Thoracic aorta (tissue), 2 donors: ENCODE results near the gene MCAM. TPM values are rescaled to one million over a fixed set of nuclear protein-coding genes. Genes with fewer than 3 reads are reported as not detected.
A peak's percentile ranks its signal among the peaks of the same experiment; 100 is the strongest.

Experiments
- ATAC-seq: fragments of 150-250 bp; one replicate; pipeline ENCODE4 v1.8.0; 2017; ENCODE audit warnings: low read depth; ENCODE audit not compliant: insufficient number of reproducible peaks, low FRiP score
- DNase-seq: peaks from one replicate; pipeline ENCODE4 v3.0.0-alpha.2; 2020; ENCODE audit warnings: low spot score
- H3K27ac ChIP-seq, 2 donors: fragments of 200-600 bp; sonication (generic); 1 replicate in 1 of 2; 2 replicates in 1 of 2; pipeline ENCODE4 v1.5.1; 2016; ENCODE audit warnings: mild to moderate bottlenecking in 2 of 2, moderate library complexity in 2 of 2
- H3K27me3 ChIP-seq: fragments of 200-600 bp; sonication (generic); replicated peaks from 2 replicates; pipeline ENCODE4 v1.6.0; 2016; ENCODE audit warnings: mild to moderate bottlenecking; ENCODE audit not compliant: insufficient read depth
- H3K36me3 ChIP-seq: fragments of 200-600 bp; sonication (generic); one replicate; pipeline ENCODE4 v1.5.1; 2016
- H3K4me1 ChIP-seq, 2 donors: fragments of 200-600 bp; sonication (generic); 1 replicate in 1 of 2; 2 replicates in 1 of 2; pipeline versions ENCODE4 v1.5.1 to v1.6.0; 2016; ENCODE audit warnings: low read depth in 2 of 2, mild to moderate bottlenecking in 1 of 2; ENCODE audit not compliant: control insufficient read depth in 1 of 2
- H3K4me3 ChIP-seq: fragments of 200-600 bp; sonication (generic); 2 replicates; pipeline ENCODE4 v1.5.1; 2016; ENCODE audit warnings: mild to moderate bottlenecking
- H3K9me3 ChIP-seq: fragments of 200-600 bp; sonication (generic); 2 replicates; pipeline ENCODE4 v1.5.1; 2016
- total RNA-seq, 2 donors: library from RNA; depleted of rRNA; stranded (reverse); fragments of >200 nt; gene quantifications; one replicate each; pipeline versions ENCODE4 v1.1.0 to v1.2.3, GENCODE V29; 2016
- TF ChIP-seq, protein P1 (sequence below): fragments of 200-600 bp; sonication (generic); IDR thresholded peaks from one replicate; pipeline ENCODE4 v1.5.1; 2019; ENCODE audit warnings: antibody characterized with exemption

MCAM gene, protein sequence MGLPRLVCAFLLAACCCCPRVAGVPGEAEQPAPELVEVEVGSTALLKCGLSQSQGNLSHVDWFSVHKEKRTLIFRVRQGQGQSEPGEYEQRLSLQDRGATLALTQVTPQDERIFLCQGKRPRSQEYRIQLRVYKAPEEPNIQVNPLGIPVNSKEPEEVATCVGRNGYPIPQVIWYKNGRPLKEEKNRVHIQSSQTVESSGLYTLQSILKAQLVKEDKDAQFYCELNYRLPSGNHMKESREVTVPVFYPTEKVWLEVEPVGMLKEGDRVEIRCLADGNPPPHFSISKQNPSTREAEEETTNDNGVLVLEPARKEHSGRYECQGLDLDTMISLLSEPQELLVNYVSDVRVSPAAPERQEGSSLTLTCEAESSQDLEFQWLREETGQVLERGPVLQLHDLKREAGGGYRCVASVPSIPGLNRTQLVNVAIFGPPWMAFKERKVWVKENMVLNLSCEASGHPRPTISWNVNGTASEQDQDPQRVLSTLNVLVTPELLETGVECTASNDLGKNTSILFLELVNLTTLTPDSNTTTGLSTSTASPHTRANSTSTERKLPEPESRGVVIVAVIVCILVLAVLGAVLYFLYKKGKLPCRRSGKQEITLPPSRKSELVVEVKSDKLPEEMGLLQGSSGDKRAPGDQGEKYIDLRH
- total RNA-seq: 1,000 to 10,000 TPM; 3,387 to 6,698 TPM

DNA sequence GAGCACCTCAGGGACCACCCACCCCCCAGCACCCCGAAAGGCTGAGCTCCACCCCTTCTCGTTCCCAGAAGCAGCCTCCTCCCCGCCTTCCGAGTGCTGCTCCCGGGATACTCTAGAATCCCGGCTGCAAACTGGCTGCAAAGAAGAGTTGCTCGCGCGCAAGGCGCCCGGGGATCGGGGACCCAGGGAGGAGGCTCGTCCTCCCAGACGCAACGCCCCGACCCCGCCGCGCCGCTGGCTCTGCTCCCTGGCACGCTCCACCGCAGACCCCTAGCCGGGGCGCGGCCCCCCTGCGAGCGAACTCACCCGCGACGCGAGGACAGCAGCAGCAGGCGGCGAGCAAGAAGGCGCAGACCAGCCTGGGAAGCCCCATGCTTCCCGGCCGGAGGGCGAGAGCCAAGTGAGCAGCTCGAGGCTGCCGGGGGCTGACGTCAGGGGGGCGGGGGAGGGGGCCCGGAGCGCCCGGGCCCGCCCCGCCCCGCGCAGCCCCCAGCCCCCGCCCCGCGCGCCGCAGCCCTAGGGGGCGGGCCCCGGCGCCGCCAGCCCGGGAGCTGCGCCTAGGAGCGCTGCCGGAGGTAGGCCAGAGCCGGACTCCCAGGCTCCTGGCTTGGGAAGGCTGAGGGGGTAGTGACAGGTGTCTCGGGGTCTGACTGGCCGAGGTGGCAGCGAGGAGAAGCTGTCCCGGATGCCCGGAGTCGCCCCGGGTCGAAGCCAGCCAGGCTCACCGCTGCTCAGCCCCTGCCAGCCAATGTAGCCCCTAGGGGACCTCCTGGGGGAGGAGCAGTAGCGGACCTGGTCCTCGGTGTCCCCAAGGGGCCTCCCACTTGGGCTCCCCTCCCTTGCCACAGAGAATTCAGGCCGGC, at the start of gene MCAM:
Gene MCAM, minus strand, starts transcription at position 402 of the 863 bp plus-strand sequence. Its CDS starts 29 bp downstream, at position 373.
- ATAC-seq (peak; percentile 29), DNase-seq (no peak)
- Histone ChIP-seq H3K4me1 (peaks cover 33 to 77% of the 10 kb centered on the region in 2 donors), H3K27ac (peak within 1 kb of the TSS; percentile 98 to 99), H3K27me3 (no peaks in the 10 kb centered on the region), H3K9me3 (no peaks in the 10 kb centered on the region), H3K4me3 (peak within 1 kb of the TSS; percentile 85), H3K36me3 (peaks cover 21% of the 10 kb centered on the region)
- TF ChIP-seq, protein P1, sequence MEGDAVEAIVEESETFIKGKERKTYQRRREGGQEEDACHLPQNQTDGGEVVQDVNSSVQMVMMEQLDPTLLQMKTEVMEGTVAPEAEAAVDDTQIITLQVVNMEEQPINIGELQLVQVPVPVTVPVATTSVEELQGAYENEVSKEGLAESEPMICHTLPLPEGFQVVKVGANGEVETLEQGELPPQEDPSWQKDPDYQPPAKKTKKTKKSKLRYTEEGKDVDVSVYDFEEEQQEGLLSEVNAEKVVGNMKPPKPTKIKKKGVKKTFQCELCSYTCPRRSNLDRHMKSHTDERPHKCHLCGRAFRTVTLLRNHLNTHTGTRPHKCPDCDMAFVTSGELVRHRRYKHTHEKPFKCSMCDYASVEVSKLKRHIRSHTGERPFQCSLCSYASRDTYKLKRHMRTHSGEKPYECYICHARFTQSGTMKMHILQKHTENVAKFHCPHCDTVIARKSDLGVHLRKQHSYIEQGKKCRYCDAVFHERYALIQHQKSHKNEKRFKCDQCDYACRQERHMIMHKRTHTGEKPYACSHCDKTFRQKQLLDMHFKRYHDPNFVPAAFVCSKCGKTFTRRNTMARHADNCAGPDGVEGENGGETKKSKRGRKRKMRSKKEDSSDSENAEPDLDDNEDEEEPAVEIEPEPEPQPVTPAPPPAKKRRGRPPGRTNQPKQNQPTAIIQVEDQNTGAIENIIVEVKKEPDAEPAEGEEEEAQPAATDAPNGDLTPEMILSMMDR: no peak

DNA sequence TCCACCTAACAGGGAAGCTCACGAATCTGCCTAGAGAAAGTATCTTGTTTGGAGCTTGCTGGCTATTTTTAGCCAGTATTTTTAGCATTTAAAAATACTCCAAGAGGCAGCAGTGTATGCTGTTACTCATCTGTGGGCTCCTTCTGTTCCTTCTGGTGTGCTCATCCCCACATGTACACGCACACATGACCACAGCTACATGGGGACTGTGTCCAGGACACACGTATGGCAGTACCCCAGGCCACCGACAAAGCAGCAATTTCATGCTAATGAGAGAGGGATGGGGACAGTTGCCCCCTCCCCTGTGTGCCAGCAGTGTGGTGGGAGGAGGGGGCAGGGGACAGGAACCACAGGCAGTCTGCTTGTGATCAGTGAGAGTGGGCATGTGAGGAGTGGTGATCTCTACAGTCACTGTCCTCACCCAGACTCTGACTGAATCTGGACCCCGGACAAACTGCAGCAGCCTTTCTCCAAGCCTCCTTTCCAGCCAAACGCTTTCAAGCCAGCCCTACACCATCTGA, 48.2 kb upstream of the MCAM start:
- no peak for ATAC-seq
- H3K4me1 ChIP-seq: peaks cover 15 to 50% of the 10 kb centered on the region in 2 donors
- TF ChIP-seq, protein P1: no peak
- no peak overlapping the region for H3K4me3 ChIP-seq
- no peak for DNase-seq
- no peaks in the 10 kb centered on the region for H3K36me3 ChIP-seq
- H3K27me3 ChIP-seq: no peaks in the 10 kb centered on the region
- H3K9me3 ChIP-seq: no peaks in the 10 kb centered on the region
- H3K27ac ChIP-seq: no peak overlapping the region

DNA sequence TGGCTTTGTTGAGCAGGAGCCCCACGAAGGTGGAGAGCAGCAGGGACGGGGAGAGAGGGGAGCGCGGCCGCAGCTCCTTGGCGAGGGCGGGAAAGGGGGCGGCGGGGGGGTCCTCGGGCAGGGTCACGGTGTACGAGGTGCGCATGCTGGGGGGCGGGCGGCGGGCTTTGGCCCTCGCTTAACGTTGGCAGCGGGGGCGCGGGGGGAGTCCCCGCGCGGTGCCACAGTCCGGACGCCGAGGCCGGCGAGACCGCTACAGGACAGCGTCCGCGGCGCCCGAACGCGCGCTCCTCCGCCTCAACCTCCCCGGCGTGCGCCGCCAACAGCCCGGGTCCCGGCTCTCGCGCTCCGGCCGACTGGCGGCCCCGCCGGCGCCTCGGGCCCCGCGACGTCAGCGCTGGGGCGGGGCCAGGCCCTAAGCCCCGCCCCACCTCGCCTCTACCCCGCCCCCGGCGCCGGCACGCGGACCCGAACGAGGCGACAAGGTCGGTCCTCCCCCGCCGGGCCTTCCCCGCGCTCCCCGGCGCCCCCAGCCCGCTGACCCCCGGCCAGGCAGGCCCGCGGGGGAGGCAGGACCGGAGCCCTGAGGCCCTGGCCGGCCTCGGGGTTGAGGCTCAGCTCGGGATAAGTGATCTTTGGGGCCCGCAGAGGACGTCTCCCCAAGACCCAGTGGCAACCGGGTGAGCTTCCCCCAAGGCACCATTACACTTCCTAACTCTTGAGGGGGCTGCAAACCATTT, 47.1 kb upstream of the MCAM start:
- no peak for DNase-seq
- no peaks in the 10 kb centered on the region for H3K9me3 ChIP-seq
- TF ChIP-seq, protein P1: no peak
- H3K27me3 ChIP-seq: no peaks in the 10 kb centered on the region
- ATAC-seq: no peak
- H3K36me3 ChIP-seq: no peaks in the 10 kb centered on the region
- H3K4me3 ChIP-seq: peak overlapping the region; percentile 61
- H3K27ac ChIP-seq: no peak overlapping the region
- H3K4me1 ChIP-seq: peaks cover 15 to 49% of the 10 kb centered on the region in 2 donors

DNA sequence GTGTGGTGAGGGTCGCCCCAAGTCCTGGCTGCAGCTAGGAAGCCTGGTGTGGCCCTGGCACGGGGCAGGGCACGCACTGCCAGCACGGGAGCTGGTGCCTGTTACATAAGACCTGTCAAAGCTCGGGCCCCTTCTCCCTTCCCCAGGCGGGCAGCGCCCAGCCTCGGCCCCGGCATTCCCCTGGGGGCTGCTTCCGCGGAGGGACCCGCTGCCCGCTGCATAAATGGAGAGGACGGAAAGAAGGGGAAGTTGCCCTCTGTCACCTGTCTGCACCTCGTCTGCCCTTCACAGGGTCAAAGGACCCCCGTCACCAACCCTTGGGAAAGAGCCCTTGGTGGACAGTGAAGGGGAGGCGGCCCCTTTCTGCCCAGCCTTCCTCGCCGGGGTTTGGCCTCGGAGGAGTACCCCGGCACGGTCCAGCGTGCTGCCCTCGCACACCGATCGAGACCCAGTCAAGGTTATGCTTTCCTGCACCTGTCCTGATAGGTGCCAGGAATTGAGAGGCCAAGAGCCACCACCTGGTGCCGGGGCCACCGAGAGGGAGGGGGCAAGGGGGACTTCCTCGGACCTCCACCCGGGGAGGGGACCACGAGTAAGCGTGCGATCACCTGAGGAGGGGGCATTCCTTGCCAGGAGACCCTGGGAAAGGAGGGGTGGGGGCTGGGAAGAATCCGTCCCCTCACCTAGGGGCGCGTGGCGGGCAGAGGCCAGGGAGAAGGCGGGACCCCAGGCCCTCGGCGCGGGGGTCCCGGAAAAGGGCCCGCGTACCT, 46.3 kb upstream of the MCAM start:
- TF ChIP-seq, protein P1: no peak
- Histone ChIP-seq H3K4me3 (peak overlapping the region; percentile 61), H3K36me3 (no peaks in the 10 kb centered on the region), H3K4me1 (peaks cover 15 to 49% of the 10 kb centered on the region in 2 donors), H3K27ac (no peak overlapping the region), H3K27me3 (no peaks in the 10 kb centered on the region), H3K9me3 (no peaks in the 10 kb centered on the region)
- ATAC-seq: no peak
- DNase-seq: no peak
